ENCODE measurements around the gene MAPK7. TPM values are rescaled to one million over a fixed set of nuclear protein-coding genes. Genes with fewer than 3 reads are reported as not detected.

The MAPK7 gene
- total RNA-seq (2022; extraction: Qiagen RNA extraction; ENCODE audit: low read depth): 16.7 to 27.3 TPM (median 23.6 TPM) in 5 replicates

GRCh38 chr17:19378416-19379360 lies at the start of gene MAPK7:
Gene MAPK7, plus strand, starts transcription at chr17:19378498. Its CDS starts 403 bp downstream, at chr17:19378901.

GRCh38 chr17:19362277-19363113 lies 15.8 kb upstream of the MAPK7 start, which contains the start of gene B9D1:
Gene B9D1, minus strand, starts transcription at chr17:19362723. Its CDS starts 154 bp downstream, at chr17:19362569.

GRCh38 chr17:19386974-19387920 lies 8.9 kb downstream of the MAPK7 start, which contains the start of gene MFAP4:
Gene MFAP4, minus strand, starts transcription at chr17:19387190. Its CDS starts 35 bp downstream, at chr17:19387155.

GRCh38 chr17:19410875-19411620 lies 32.8 kb downstream of the MAPK7 start, which contains the start of gene RNF112:
Gene RNF112, plus strand, starts transcription at chr17:19411232. Its CDS starts 177 bp downstream, at chr17:19411409.

Other genes with a start within 250 kb of the MAPK7 start
- 40.7 to 71.9 TPM (median 54.0 TPM) in 5 replicates for gene EPN2, start 141.1 kb upstream of the MAPK7 start, total RNA-seq (2022; extraction: Qiagen RNA extraction; ENCODE audit: low read depth)
- 35.4 to 45.6 TPM (median 42.6 TPM) in 5 replicates for gene B9D1, start 15.8 kb upstream of the MAPK7 start, total RNA-seq (2022; extraction: Qiagen RNA extraction; ENCODE audit: low read depth)
- not detected in 5 replicates for gene MFAP4, start 8.7 kb downstream of the MAPK7 start, total RNA-seq (2022; extraction: Qiagen RNA extraction; ENCODE audit: low read depth)
- gene RNF112, start 32.7 kb downstream of the MAPK7 start, total RNA-seq (2022; extraction: Qiagen RNA extraction; ENCODE audit: low read depth): 0.32 to 0.98 TPM (median 0.51 TPM) in 5 replicates
- 21.0 to 24.5 TPM (median 22.7 TPM) in 5 replicates for gene SLC47A1, start 155.4 kb downstream of the MAPK7 start, total RNA-seq (2022; extraction: Qiagen RNA extraction; ENCODE audit: low read depth)

Measured in A549 treated with ZK216348 at 1 μM for 4 hours (cell line).